NB4 (cell line): ENCODE data around the gene R3HDM1.

ENCODE experiments used
- DNase-seq: peaks from one replicate; pipeline ENCODE4 v3.0.0; 2010; ENCODE audit warnings: low read depth
- H3K4me3 ChIP-seq: one replicate; pipeline ENCODE4 v1.5.1; 2011; ENCODE audit warnings: mild to moderate bottlenecking, low read depth, low read length, moderate library complexity
- MYC ChIP-seq: IDR thresholded peaks from 2 replicates; pipeline ENCODE4 v1.6.1; 2011; ENCODE audit warnings: low read depth, low read length
- POLR2A ChIP-seq: IDR thresholded peaks from 2 replicates; pipeline ENCODE4 v1.6.1; 2011; ENCODE audit warnings: mild to moderate bottlenecking; ENCODE audit not compliant: insufficient read length; ENCODE audit errors: extremely low read depth
- TF ChIP-seq, protein P1 (sequence below): IDR thresholded peaks from 2 replicates; pipeline ENCODE4 v1.6.1; 2011; ENCODE audit warnings: low read depth, low read length
- TF ChIP-seq, protein P2 (sequence below): IDR thresholded peaks from one replicate; pipeline ENCODE4 v1.5.1; 2012; ENCODE audit warnings: low read depth, low read length

The R3HDM1 gene

DNA sequence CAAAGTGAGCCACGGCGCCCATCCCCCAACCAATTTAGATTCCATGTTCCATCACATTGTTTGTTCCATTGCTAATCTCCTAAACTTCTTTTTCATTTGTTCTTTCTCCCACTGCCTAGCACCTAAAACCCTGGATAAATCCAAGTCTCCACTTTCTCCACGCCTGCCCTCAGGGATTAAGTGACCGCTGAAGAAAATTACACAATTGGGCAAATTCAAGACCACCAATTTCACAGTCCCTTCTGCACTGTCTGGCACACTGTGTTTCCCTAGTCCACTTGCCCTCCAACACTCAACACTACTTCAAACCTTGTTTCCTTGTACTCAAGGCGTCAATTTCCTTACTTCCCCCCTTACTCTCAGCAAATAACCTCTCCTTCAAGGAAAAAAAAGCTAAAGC lies 205.3 kb downstream of the R3HDM1 start:
- no peak for DNase-seq
- no peak for TF ChIP-seq MYC
- TF ChIP-seq, protein P1, sequence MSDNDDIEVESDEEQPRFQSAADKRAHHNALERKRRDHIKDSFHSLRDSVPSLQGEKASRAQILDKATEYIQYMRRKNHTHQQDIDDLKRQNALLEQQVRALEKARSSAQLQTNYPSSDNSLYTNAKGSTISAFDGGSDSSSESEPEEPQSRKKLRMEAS = no peak
- no peak overlapping the region for H3K4me3 ChIP-seq

DNA sequence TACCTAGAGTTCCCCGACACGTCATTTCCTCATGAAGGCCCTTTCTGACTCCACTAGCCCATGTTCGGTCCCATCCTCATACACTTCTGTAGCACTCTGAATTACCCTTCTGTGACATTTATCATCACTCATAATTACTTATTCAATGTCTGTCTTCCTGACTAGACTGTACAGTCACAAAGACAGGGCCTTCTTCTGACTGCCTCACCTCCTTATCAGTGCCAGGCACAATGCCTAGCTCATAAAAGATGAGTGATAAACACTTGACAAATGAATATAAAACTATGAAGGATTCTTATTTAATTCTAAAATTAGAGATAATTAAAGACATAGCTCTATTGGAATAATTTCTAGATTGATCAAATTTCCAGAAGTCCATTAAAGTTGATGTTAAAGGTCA lies 208.9 kb downstream of the R3HDM1 start:
- TF ChIP-seq POLR2A = no peak
- no peak overlapping the region for H3K4me3 ChIP-seq

GRCh38 chr2:135741043-135741394 lies 209.7 kb downstream of the R3HDM1 start:
- no peak overlapping the region for H3K4me3 ChIP-seq
- TF ChIP-seq, protein P2, sequence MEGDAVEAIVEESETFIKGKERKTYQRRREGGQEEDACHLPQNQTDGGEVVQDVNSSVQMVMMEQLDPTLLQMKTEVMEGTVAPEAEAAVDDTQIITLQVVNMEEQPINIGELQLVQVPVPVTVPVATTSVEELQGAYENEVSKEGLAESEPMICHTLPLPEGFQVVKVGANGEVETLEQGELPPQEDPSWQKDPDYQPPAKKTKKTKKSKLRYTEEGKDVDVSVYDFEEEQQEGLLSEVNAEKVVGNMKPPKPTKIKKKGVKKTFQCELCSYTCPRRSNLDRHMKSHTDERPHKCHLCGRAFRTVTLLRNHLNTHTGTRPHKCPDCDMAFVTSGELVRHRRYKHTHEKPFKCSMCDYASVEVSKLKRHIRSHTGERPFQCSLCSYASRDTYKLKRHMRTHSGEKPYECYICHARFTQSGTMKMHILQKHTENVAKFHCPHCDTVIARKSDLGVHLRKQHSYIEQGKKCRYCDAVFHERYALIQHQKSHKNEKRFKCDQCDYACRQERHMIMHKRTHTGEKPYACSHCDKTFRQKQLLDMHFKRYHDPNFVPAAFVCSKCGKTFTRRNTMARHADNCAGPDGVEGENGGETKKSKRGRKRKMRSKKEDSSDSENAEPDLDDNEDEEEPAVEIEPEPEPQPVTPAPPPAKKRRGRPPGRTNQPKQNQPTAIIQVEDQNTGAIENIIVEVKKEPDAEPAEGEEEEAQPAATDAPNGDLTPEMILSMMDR = no peak
- TF ChIP-seq MYC (no peak), POLR2A (no peak)
- TF ChIP-seq, protein P1 = no peak
- no peak for DNase-seq

More for the DNA sequence above, 208.9 kb downstream of the R3HDM1 start:
- no peak for DNase-seq

DNA sequence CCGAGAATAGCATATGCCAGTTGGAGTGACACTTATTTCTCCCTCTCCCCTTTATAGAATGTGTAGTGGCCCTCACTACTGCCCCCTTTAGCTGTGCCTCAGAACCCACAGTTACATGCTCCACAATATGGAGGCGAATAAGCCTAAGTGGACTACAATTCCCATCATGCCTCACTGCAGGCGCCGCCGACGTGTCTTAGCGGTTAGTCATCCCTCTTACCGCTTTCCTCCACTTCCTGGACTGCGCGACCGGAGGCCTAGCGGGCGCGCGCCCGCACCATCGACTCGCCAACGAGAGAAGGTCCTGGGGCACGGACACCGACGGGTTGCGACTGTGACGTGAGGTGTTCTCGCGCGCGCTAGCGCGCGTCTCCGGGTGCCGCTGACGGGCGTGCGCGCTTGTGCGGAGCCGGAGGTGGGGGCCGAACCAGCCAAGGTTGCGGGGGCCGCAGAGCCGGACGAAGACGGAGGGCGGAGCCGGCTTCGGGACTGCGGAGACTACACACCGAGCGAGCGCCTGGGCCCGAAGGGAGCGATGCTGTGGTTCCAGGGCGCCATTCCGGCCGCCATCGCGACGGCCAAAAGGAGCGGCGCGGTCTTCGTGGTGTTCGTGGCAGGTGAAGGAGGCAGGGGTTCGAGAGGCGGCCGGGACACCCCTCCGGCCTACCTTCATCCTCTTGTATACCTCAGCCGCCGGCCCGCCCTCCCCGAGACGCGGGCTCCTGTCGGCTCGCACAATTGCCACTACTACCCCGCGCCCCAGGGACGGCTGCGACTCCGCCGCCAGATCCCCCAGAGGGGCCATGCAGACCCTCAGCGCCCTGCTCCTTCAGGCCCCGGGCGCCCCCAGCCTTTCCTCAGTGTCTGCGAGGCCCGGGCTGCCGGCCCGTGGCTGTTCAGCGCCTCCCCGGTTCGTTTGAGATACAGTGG lies 210.4 kb downstream of the R3HDM1 start, which contains the start of gene UBXN4:
Gene UBXN4 (plus strand): TSS at position 461 of the 930 bp plus-strand sequence. CDS start 75 bp downstream, at position 536.
- H3K4me3 ChIP-seq = peak within 1 kb of the TSS; percentile 95
- peak; percentile 74 for TF ChIP-seq MYC
- TF ChIP-seq POLR2A = peak; percentile 78
- TF ChIP-seq, protein P1 = no peak; the same call in 1 of the 2 replicates
- TF ChIP-seq, protein P2 = peak; percentile 75
- DNase-seq = peak; percentile 100

GRCh38 chr2:135742325-135742757 lies 211.1 kb downstream of the R3HDM1 start:
- DNase-seq = peak; percentile 75
- TF ChIP-seq, protein P1 = peak; percentile 38; the same call in 1 of the 2 replicates
- TF ChIP-seq MYC = no peak
- peak overlapping the region; percentile 95 for H3K4me3 ChIP-seq

DNA sequence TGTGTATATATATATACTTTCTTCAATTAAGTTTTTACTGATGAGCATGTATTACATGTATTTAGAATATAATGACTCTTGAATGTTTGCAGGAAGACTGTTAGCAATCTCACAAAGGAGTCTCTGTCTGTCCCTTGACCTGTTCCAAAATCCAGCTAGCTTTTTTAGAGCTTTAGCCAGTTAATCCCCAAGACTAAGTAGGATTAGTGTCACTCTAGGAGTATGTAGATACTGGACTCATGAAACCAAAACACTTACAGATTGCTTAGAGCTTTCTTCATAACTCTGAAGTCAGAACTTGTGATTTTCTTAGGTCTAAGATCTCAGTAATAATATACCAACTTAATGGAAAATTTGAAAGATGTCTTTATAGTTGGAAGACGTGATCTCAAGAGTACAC lies 212.6 kb downstream of the R3HDM1 start:
- TF ChIP-seq, protein P1 = no peak
- TF ChIP-seq MYC (no peak), POLR2A (no peak)
- TF ChIP-seq, protein P2 = no peak
- DNase-seq = no peak
- peak overlapping the region; percentile 95 for H3K4me3 ChIP-seq

DNA sequence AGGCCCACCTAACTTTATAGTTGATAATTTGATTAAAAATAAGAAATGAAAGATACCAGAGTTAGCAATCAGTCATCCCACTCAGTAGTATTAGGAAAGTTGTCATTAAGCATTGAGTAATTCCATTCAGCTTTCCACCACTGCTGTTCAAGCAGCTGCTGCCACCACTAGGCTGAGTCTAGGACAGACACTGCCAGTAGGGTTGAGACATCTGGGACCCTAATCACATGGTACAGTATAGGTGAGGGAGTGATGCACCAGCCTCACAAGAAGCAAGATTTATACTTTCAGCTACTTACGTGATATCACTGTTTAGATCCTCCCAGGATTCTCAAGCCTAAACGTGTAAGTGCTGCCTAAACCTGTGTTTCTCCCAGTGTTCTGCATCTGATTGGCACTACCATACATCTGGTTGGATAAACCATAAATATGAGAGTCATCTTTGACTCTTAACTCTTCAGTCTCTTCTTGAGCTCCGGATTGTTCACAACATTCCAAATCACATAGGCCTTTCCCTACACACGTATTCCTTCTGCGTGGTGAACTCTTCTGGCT lies 213.6 kb downstream of the R3HDM1 start:
- DNase-seq = peak; percentile 69
- no peak for TF ChIP-seq POLR2A
- TF ChIP-seq, protein P2 = peak; percentile 41
- TF ChIP-seq, protein P1 = peak; percentile 45; the same call in 1 of the 2 replicates
- no peak overlapping the region for H3K4me3 ChIP-seq
